Body of pancreas (tissue), 4 donors: ENCODE data around the gene EML6. TPM values are rescaled to one million over a fixed set of nuclear protein-coding genes. Genes with fewer than 3 reads are reported as not detected.
A peak's percentile ranks its signal among the peaks of the same experiment; 100 is the strongest.

Experiments
- ATAC-seq: fragments of 150-250 bp; one replicate; pipeline ENCODE4 v1.9.1; 2016
- DNase-seq, 4 donors: peaks; one replicate each; pipeline ENCODE4 v3.0.0-alpha.2; 2019
- H3K27ac ChIP-seq, 4 donors: fragments of 200-600 bp; sonication (generic); 1 replicate in 3 of 4; 2 replicates in 1 of 4; pipeline versions ENCODE4 v1.5.1 to v1.6.1; 2016 to 2019; ENCODE audit warnings: mild to moderate bottlenecking in 1 of 4, mixed read lengths in 1 of 4, moderate library complexity in 1 of 4
- H3K27me3 ChIP-seq, 2 donors: fragments of 200-600 bp; sonication (generic); one replicate each; pipeline ENCODE4 v1.6.0; 2016; ENCODE audit warnings: mild to moderate bottlenecking in 1 of 2
- H3K36me3 ChIP-seq, 2 donors: fragments of 200-600 bp; sonication (generic); replicated peaks in 1 of 2; 2 replicates each; pipeline ENCODE4 v1.5.1; 2016; ENCODE audit warnings: low read depth in 2 of 2; ENCODE audit not compliant: insufficient read depth in 1 of 2
- H3K4me1 ChIP-seq: fragments of 200-600 bp; sonication (generic); one replicate; pipeline ENCODE4 v1.6.0; 2016
- H3K4me3 ChIP-seq, 2 donors: fragments of 200-600 bp; sonication (generic); 1 replicate in 1 of 2; 2 replicates in 1 of 2; pipeline ENCODE4 v1.5.1; 2016 to 2019
- H3K9me3 ChIP-seq, 3 donors: fragments of 200-600 bp; sonication (generic); 1 replicate in 2 of 3; 2 replicates in 1 of 3; pipeline ENCODE4 v1.5.1; 2016
- CTCF ChIP-seq, 7 experiments: fragments of 450-650 bp in 4 of 7; fragments of 200-600 bp in 3 of 7; sonication (generic) in 3 of 7; IDR thresholded peaks; one replicate each; pipeline ENCODE4 v1.5.1; 2016 to 2019; ENCODE audit warnings: antibody characterized with exemption in 7 of 7
- POLR2A ChIP-seq, 3 donors: fragments of 450-650 bp; IDR thresholded peaks; one replicate each; pipeline ENCODE4 v1.6.1; 2016; ENCODE audit warnings: antibody characterized with exemption in 3 of 3, mild to moderate bottlenecking in 2 of 3
- WGBS, 2 donors: methylation state at CpG; one replicate each; pipeline ENCODE4 v1.1.5; 2017; 5-methylcytosine and 5-hydroxymethylcytosine counted together
- intact Hi-C: fragments of 100-400 bp; cut with DNase I; formaldehyde crosslinking; loops from one replicate; pipeline ENCODE4 v1.15.1; 2023
- total RNA-seq, 2 donors: library from RNA; depleted of rRNA; stranded (reverse); fragments of >200 nt; gene quantifications; one replicate each; pipeline ENCODE4 v1.1.0, GENCODE V29; 2016

The EML6 gene
- total RNA-seq, 2 donors from 2014 or later = 2.3 to 2.6 TPM

GRCh38 chr2:54710216-54710615 lies 13.2 kb upstream of the EML6 start:
- WGBS, 2 donors = 44 to 68% methylated on average over 3 to 10 of the region's 10 CpGs
- ATAC-seq = no peak
- Histone ChIP-seq H3K4me1 (peaks cover 7% of the 10 kb centered on the region), H3K27ac (peak overlapping the region in 3 of 4 donors; percentile 80 to 87 (median 83)), H3K9me3 (no peaks in the 10 kb centered on the region), H3K36me3 (no peaks in the 10 kb centered on the region), H3K4me3 (no peak overlapping the region), H3K27me3 (no peaks in the 10 kb centered on the region)
- peak in 2 of 4 donors; percentile 50 to 63 for DNase-seq
- TF ChIP-seq CTCF (IDR thresholded peaks at IDR 0.05) (no peak), POLR2A (IDR thresholded peaks at IDR 0.05) (no peak)
- intact Hi-C loops = no loop called here

GRCh38 chr2:54712516-54712915 lies 10.9 kb upstream of the EML6 start:
- H3K4me1 ChIP-seq = peaks cover 7% of the 10 kb centered on the region
- no peak overlapping the region for H3K27ac ChIP-seq
- no peak overlapping the region for H3K4me3 ChIP-seq
- ATAC-seq (no peak), DNase-seq (no peak)
- H3K36me3 ChIP-seq = no peaks in the 10 kb centered on the region
- H3K27me3 ChIP-seq = no peaks in the 10 kb centered on the region
- intact Hi-C loops = no loop called here
- H3K9me3 ChIP-seq = no peaks in the 10 kb centered on the region
- WGBS, 2 donors = 89 to 93% methylated on average over 6 of the region's 6 CpGs
- TF ChIP-seq POLR2A (IDR thresholded peaks at IDR 0.05) (no peak), CTCF (IDR thresholded peaks at IDR 0.05) (no peak)

DNA sequence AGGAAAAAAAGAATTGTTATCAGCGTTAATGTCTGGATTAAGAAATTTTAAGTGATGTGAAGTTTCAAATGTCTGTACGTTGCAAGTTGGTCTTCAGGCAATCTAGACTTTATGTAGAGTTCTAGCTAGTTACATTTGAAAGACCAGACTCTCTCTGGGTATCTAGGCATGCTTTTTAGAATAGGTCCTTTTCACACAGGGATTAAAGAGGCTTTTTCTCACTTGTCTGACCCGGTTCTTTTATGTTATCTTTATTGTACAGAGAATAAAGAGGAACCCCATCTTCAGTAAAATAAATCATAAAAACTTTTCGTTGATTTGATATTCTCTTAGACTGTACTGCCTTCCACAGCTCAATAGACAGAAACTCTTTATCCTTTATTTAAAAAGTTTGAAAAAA lies 8.5 kb upstream of the EML6 start:
- ATAC-seq (no peak), DNase-seq (no peak)
- no peak overlapping the region for H3K27ac ChIP-seq
- H3K9me3 ChIP-seq = no peaks in the 10 kb centered on the region
- no peaks in the 10 kb centered on the region for H3K36me3 ChIP-seq
- 54 to 58% methylated on average over 4 of the region's 4 CpGs for WGBS, 2 donors
- TF ChIP-seq CTCF (IDR thresholded peaks at IDR 0.05) (no peak), POLR2A (IDR thresholded peaks at IDR 0.05) (no peak)
- H3K4me1 ChIP-seq = no peaks in the 10 kb centered on the region
- intact Hi-C loops = no loop called here
- H3K27me3 ChIP-seq = no peaks in the 10 kb centered on the region
- H3K4me3 ChIP-seq = no peak overlapping the region

GRCh38 chr2:54716375-54716774 lies 7.1 kb upstream of the EML6 start:
- TF ChIP-seq CTCF (IDR thresholded peaks at IDR 0.05) = no peak
- no peak for TF ChIP-seq POLR2A (IDR thresholded peaks at IDR 0.05)
- intact Hi-C loops = no loop called here
- Histone ChIP-seq H3K36me3 (no peaks in the 10 kb centered on the region), H3K4me3 (no peak overlapping the region), H3K27me3 (no peaks in the 10 kb centered on the region), H3K27ac (no peak overlapping the region), H3K9me3 (no peaks in the 10 kb centered on the region), H3K4me1 (no peaks in the 10 kb centered on the region)
- ATAC-seq (no peak), DNase-seq (no peak)

GRCh38 chr2:54720563-54720962 lies 2.9 kb upstream of the EML6 start:
- no peak for TF ChIP-seq CTCF (IDR thresholded peaks at IDR 0.05)
- no peak for TF ChIP-seq POLR2A (IDR thresholded peaks at IDR 0.05)
- WGBS, 2 donors = 54 to 56% methylated on average over 1 to 2 of the region's 2 CpGs
- H3K9me3 ChIP-seq = no peaks in the 10 kb centered on the region
- ATAC-seq = no peak
- no peaks in the 10 kb centered on the region for H3K27me3 ChIP-seq
- no peak overlapping the region for H3K27ac ChIP-seq
- DNase-seq = peak in 2 of 4 donors; percentile 27 to 29
- H3K36me3 ChIP-seq = no peaks in the 10 kb centered on the region
- peaks cover 11% of the 10 kb centered on the region for H3K4me1 ChIP-seq
- H3K4me3 ChIP-seq = no peak overlapping the region
- intact Hi-C loops = no loop called here
